K562 (cell line): ENCODE measurements around the gene UBE2S. TPM values are rescaled to one million over a fixed set of nuclear protein-coding genes. Genes with fewer than 3 reads are reported as not detected.

Experiments
- CBFB ChIP-seq: sonication (generic); formaldehyde crosslinking; IDR thresholded peaks from 2 replicates; pipeline ENCODE4 v1.4.0; 2020; ENCODE audit warnings: mild to moderate bottlenecking, missing genetic modification reagents
- CHD4 ChIP-seq: fragments of 200-600 bp; sonication (generic); IDR thresholded peaks from 3 replicates; pipeline ENCODE4 v1.6.1; 2012; ENCODE audit warnings: low read depth, mild to moderate bottlenecking, mixed read lengths, low read length, inconsistent platforms; ENCODE audit not compliant: insufficient read depth, insufficient replicate concordance, poor library complexity, severe bottlenecking
- HDAC1 ChIP-seq, 2 experiments: fragments of 450-650 bp; IDR thresholded peaks; 2 replicates each; pipeline ENCODE4 v1.6.1; 2016 to 2017; ENCODE audit warnings: inconsistent platforms in 1 of 2, mild to moderate bottlenecking in 1 of 2, moderate library complexity in 1 of 2
- MAFG ChIP-seq: fragments of 450-650 bp; conservative IDR thresholded peaks from 2 replicates; pipeline ENCODE4 v1.6.1; 2016; ENCODE audit warnings: missing genetic modification characterization, missing compliant biosample characterization
- MCM7 ChIP-seq, 2 experiments: fragments of 450-650 bp; IDR thresholded peaks; 2 replicates each; pipeline ENCODE4 v1.6.1; 2016 to 2018
- MTA2 ChIP-seq: fragments of 450-650 bp; IDR thresholded peaks from 2 replicates; pipeline ENCODE4 v1.6.1; 2016; ENCODE audit warnings: low read depth
- RBM15 ChIP-seq: fragments of 200-400 bp; formaldehyde crosslinking; IDR thresholded peaks from 2 replicates; pipeline ENCODE4 v1.6.1; 2018; ENCODE audit warnings: mild to moderate bottlenecking, low read length, moderate library complexity; ENCODE audit not compliant: insufficient read depth
- RBM34 ChIP-seq: fragments of 200-400 bp; formaldehyde crosslinking; IDR thresholded peaks from 2 replicates; pipeline ENCODE4 v1.6.1; 2018; ENCODE audit warnings: low read length, borderline replicate concordance; ENCODE audit not compliant: insufficient read depth
- polyA plus RNA-seq, 8 experiments: library from polyadenylated mRNA; depleted of rRNA in 4 of 8; stranded (reverse) in 5 of 8; unstranded in 3 of 8; fragments of >200 nt; fragmentation: Nextera tagmentation in 2 of 8; fragmentation: Illumina TruSeq in 1 of 8; extraction: Ambion mirVana in 2 of 8; extraction: Trizol in 1 of 8; gene quantifications; 2 replicates each; pipeline versions ENCODE4 v1.2.1 to v1.2.3, GENCODE V29; 2011 to 2014; ENCODE audit warnings: inconsistent platforms in 1 of 8, missing spikeins in 1 of 8
- total RNA-seq, 7 experiments: library from RNA; depleted of rRNA in 6 of 7; stranded (reverse); fragments of >200 nt in 6 of 7; fragmentation: Illumina TruSeq in 2 of 7; extraction: Trizol in 2 of 7; gene quantifications; 2 replicates each; pipeline versions ENCODE4 v1.2.1 to v1.2.3, GENCODE V29; 2011 to 2021; ENCODE audit warnings: low replicate concordance in 1 of 7
- TF ChIP-seq, protein P1 (sequence below): fragments of 450-650 bp; formaldehyde crosslinking; IDR thresholded peaks from 2 replicates; pipeline ENCODE4 v1.4.0; 2020; ENCODE audit warnings: mild to moderate bottlenecking, moderate library complexity
- TF ChIP-seq, protein P2 (sequence below): fragments of 450-650 bp; IDR thresholded peaks from 2 replicates; pipeline ENCODE4 v1.6.1; 2016; ENCODE audit warnings: mild to moderate bottlenecking, moderate library complexity
- TF ChIP-seq, protein P3 (sequence below): fragments of 450-650 bp; IDR thresholded peaks from 2 replicates; pipeline ENCODE4 v1.6.1; 2014; ENCODE audit warnings: low read depth, mild to moderate bottlenecking, moderate library complexity, borderline replicate concordance

UBE2S gene
- total and polyA plus RNA-seq, 9 of the 15 experiments (the other 6 are each of a cell fraction or from before 2014, with no cell fraction given), result 1.5 to 1,305 (median 157) TPM

DNA sequence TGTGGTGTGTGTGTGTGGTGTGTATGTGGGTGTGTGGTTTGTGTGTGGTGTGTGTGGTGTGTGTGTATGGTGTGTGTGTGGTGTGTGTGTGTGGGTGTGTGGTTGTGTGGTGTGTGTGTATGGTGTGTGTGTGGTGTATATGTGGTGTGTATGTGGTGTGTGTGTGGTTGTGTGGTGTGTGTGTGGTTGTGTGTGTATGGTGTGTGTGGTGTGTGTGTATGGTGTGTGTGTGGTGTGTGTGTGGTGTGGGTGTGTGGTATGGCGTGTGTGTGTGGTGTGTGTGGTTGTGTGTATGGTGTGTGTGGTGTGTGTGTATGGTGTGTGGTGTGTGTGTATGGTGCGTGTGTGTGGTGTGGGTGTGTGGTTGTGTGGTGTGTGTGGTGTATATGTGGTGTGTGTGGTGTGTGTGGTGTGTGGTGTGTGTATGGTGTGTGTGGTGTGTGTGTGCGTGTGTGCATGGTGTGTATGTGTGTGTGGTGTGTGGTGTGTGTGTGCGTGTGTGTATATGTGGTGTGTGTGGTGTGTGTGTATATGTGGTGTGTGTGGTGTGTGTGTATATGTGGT, 26.9 kb upstream of the UBE2S start (continued):
- TF ChIP-seq MCM7 (IDR thresholded peaks at IDR 0.05) (no peak), CBFB (CRISPR knock-in tag) (0 out of 2 replicates have a peak, but pooled peaks have one; percentile 60), MAFG (tag) (no peak), RBM34 (no peak), HDAC1 (IDR thresholded peaks at IDR 0.05) (no peak), RBM15 (no peak), CHD4 (peak; percentile 19), MTA2 (no peak)
- TF ChIP-seq, protein P1, sequence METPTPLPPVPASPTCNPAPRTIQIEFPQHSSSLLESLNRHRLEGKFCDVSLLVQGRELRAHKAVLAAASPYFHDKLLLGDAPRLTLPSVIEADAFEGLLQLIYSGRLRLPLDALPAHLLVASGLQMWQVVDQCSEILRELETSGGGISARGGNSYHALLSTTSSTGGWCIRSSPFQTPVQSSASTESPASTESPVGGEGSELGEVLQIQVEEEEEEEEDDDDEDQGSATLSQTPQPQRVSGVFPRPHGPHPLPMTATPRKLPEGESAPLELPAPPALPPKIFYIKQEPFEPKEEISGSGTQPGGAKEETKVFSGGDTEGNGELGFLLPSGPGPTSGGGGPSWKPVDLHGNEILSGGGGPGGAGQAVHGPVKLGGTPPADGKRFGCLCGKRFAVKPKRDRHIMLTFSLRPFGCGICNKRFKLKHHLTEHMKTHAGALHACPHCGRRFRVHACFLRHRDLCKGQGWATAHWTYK (CRISPR knock-in tag), result no peak
- TF ChIP-seq, protein P2, sequence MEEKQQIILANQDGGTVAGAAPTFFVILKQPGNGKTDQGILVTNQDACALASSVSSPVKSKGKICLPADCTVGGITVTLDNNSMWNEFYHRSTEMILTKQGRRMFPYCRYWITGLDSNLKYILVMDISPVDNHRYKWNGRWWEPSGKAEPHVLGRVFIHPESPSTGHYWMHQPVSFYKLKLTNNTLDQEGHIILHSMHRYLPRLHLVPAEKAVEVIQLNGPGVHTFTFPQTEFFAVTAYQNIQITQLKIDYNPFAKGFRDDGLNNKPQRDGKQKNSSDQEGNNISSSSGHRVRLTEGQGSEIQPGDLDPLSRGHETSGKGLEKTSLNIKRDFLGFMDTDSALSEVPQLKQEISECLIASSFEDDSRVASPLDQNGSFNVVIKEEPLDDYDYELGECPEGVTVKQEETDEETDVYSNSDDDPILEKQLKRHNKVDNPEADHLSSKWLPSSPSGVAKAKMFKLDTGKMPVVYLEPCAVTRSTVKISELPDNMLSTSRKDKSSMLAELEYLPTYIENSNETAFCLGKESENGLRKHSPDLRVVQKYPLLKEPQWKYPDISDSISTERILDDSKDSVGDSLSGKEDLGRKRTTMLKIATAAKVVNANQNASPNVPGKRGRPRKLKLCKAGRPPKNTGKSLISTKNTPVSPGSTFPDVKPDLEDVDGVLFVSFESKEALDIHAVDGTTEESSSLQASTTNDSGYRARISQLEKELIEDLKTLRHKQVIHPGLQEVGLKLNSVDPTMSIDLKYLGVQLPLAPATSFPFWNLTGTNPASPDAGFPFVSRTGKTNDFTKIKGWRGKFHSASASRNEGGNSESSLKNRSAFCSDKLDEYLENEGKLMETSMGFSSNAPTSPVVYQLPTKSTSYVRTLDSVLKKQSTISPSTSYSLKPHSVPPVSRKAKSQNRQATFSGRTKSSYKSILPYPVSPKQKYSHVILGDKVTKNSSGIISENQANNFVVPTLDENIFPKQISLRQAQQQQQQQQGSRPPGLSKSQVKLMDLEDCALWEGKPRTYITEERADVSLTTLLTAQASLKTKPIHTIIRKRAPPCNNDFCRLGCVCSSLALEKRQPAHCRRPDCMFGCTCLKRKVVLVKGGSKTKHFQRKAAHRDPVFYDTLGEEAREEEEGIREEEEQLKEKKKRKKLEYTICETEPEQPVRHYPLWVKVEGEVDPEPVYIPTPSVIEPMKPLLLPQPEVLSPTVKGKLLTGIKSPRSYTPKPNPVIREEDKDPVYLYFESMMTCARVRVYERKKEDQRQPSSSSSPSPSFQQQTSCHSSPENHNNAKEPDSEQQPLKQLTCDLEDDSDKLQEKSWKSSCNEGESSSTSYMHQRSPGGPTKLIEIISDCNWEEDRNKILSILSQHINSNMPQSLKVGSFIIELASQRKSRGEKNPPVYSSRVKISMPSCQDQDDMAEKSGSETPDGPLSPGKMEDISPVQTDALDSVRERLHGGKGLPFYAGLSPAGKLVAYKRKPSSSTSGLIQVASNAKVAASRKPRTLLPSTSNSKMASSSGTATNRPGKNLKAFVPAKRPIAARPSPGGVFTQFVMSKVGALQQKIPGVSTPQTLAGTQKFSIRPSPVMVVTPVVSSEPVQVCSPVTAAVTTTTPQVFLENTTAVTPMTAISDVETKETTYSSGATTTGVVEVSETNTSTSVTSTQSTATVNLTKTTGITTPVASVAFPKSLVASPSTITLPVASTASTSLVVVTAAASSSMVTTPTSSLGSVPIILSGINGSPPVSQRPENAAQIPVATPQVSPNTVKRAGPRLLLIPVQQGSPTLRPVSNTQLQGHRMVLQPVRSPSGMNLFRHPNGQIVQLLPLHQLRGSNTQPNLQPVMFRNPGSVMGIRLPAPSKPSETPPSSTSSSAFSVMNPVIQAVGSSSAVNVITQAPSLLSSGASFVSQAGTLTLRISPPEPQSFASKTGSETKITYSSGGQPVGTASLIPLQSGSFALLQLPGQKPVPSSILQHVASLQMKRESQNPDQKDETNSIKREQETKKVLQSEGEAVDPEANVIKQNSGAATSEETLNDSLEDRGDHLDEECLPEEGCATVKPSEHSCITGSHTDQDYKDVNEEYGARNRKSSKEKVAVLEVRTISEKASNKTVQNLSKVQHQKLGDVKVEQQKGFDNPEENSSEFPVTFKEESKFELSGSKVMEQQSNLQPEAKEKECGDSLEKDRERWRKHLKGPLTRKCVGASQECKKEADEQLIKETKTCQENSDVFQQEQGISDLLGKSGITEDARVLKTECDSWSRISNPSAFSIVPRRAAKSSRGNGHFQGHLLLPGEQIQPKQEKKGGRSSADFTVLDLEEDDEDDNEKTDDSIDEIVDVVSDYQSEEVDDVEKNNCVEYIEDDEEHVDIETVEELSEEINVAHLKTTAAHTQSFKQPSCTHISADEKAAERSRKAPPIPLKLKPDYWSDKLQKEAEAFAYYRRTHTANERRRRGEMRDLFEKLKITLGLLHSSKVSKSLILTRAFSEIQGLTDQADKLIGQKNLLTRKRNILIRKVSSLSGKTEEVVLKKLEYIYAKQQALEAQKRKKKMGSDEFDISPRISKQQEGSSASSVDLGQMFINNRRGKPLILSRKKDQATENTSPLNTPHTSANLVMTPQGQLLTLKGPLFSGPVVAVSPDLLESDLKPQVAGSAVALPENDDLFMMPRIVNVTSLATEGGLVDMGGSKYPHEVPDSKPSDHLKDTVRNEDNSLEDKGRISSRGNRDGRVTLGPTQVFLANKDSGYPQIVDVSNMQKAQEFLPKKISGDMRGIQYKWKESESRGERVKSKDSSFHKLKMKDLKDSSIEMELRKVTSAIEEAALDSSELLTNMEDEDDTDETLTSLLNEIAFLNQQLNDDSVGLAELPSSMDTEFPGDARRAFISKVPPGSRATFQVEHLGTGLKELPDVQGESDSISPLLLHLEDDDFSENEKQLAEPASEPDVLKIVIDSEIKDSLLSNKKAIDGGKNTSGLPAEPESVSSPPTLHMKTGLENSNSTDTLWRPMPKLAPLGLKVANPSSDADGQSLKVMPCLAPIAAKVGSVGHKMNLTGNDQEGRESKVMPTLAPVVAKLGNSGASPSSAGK, result no peak
- TF ChIP-seq, protein P3, sequence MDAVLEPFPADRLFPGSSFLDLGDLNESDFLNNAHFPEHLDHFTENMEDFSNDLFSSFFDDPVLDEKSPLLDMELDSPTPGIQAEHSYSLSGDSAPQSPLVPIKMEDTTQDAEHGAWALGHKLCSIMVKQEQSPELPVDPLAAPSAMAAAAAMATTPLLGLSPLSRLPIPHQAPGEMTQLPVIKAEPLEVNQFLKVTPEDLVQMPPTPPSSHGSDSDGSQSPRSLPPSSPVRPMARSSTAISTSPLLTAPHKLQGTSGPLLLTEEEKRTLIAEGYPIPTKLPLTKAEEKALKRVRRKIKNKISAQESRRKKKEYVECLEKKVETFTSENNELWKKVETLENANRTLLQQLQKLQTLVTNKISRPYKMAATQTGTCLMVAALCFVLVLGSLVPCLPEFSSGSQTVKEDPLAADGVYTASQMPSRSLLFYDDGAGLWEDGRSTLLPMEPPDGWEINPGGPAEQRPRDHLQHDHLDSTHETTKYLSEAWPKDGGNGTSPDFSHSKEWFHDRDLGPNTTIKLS, result no peak
